Measurements from ENCODE around the gene WDR6.

The WDR6 gene

DNA sequence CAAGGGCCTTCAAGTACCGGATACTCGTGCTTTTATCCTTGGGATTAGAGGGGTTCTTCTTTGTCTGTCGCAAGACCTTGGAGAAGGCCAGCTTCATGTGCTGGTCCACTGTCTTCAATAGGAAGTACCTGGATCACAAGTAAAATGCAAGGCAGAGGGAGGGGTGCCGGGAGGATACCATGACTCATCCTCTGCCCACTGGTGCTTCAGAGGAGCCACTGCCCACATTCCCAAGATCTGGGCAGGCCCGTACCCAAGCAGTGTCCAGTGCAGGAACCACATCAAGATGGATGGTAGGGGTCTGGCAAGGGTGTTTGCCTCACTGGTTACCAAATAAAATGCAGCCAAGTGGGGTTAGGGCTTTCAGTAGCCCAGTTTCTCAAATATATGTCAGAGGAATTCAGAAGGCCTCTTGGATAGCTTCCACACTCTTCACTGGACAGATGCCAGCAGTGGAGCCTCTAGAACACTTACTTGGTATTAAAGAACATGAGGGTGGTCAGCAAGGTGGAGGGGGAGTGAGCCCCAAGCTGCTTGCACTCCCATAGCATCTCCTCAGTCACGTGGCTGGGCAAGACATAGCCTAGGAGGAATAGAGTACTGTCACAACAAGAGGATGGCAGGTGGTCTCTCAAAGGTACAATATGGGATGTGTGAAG, 25.6 kb downstream of the WDR6 start:
- ChIA-PET CTCF (no interaction called here), POLR2A (interaction anchor here (2.1 to 3.3 kb wide), 3 partner anchors 12 to 61 kb away, joined by 6 to 19 read pairs (median 14); partner anchors contain the start of genes NDUFAF3, QRICH1 and WDR6)
- TF ChIP-seq ZNF384 (IDR thresholded peaks at IDR 0.05) (no peak), FOXM1 (IDR thresholded peaks at IDR 0.05; ENCODE audit: borderline replicate concordance) (no peak), NFRKB (IDR thresholded peaks at IDR 0.05) (no peak), CTBP1 (IDR thresholded peaks at IDR 0.05; ENCODE audit: borderline replicate concordance) (no peak), ARNT (IDR thresholded peaks at IDR 0.05) (no peak), ELF4 (IDR thresholded peaks at IDR 0.05) (no peak), SUZ12 (IDR thresholded peaks at IDR 0.05) (no peak)
- TF ChIP-seq, protein P1, sequence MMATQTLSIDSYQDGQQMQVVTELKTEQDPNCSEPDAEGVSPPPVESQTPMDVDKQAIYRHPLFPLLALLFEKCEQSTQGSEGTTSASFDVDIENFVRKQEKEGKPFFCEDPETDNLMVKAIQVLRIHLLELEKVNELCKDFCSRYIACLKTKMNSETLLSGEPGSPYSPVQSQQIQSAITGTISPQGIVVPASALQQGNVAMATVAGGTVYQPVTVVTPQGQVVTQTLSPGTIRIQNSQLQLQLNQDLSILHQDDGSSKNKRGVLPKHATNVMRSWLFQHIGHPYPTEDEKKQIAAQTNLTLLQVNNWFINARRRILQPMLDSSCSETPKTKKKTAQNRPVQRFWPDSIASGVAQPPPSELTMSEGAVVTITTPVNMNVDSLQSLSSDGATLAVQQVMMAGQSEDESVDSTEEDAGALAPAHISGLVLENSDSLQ (IDR thresholded peaks at IDR 0.05) = no peak
- DNase-seq (ENCODE audit: extremely low spot score) = no peak

DNA sequence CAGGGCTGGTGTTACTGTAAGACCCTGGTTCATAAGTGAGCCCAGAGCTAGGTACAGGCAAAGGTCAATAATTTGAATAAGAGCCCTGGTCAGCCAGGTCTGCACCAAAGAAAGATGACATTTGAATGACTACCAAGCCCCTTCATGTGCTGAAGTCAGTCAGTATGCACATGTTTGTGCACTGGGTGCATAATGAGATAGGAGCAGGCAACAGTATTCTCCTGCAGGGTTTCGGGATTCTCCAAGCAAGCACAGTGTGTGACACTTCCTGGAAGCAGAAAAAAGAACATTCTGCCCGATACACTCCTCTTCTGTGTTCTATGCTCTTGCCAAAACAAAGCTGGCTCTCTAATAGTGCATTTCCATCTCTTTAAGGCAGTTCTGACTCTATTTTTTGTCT, 27.5 kb downstream of the WDR6 start:
- CTCF ChIA-PET = no interaction called here
- no peak for DNase-seq (ENCODE audit: extremely low spot score)
- POLR2A ChIA-PET = interaction anchor here (1.4 kb wide), 1 partner anchor 11 kb away, joined by 5 read pairs; no protein-coding TSS in a partner anchor
- TF ChIP-seq TARDBP (IDR thresholded peaks at IDR 0.05) (no peak), FOXM1 (IDR thresholded peaks at IDR 0.05; ENCODE audit: borderline replicate concordance) (no peak), CTBP1 (IDR thresholded peaks at IDR 0.05; ENCODE audit: borderline replicate concordance) (no peak), ARNT (IDR thresholded peaks at IDR 0.05) (no peak), HDGF (IDR thresholded peaks at IDR 0.05; ENCODE audit: borderline replicate concordance) (no peak), BHLHE40 (IDR thresholded peaks at IDR 0.05; ENCODE audit: borderline replicate concordance) (no peak), NFRKB (IDR thresholded peaks at IDR 0.05) (no peak), ELF4 (IDR thresholded peaks at IDR 0.05) (no peak), FOXA1 (IDR thresholded peaks at IDR 0.05) (no peak), ZNF384 (IDR thresholded peaks at IDR 0.05) (no peak), SUZ12 (IDR thresholded peaks at IDR 0.05) (no peak), SP1 (IDR thresholded peaks at IDR 0.05) (no peak)
- TF ChIP-seq, protein P1 (IDR thresholded peaks at IDR 0.05) = no peak

DNA sequence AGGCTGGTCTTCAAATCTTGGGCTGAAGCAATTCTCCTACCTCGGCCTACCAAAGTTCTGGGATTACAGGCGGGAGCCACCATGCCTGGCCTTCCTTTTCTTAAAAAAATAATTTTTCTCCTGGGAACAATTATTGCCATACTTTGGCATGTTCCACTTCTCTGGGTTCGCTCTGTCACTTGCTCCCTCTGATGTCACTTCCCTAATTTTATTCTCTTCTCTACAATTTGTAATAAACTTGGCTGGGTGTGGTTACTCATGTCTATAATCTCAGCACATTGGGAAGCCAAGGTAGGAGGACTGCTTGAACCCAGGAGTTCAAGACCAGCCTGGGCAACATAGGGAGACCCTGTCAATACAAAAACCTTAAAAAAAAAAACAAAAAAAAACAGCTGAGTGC, 28.1 kb downstream of the WDR6 start:
- POLR2A ChIA-PET = interaction anchor here (1.4 kb wide), 1 partner anchor 11 kb away, joined by 5 read pairs; no protein-coding TSS in a partner anchor

DNA sequence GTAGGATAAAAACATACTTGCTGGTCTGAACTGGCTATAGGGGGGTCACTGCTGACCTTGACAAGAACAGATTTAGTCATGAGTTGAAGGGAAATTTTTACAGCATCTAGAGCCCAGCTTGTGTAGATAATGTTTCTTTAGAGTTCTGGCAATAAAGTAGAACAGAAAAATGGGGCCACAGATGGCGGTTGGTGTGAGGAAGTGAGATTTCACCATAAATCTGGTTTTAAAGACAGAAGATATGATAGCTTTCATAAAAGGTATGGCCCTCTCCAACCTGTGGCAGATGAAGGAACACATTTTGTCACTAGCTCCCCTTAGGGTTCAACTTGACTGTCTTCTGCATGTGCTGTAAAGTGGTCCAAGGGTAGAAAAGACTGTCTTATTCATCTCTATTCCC, 46.4 kb downstream of the WDR6 start:
- DNase-seq (ENCODE audit: extremely low spot score) = no peak
- TF ChIP-seq HDGF (IDR thresholded peaks at IDR 0.05; ENCODE audit: borderline replicate concordance) (no peak), LEF1 (IDR thresholded peaks at IDR 0.05; ENCODE audit: borderline replicate concordance) (no peak), L3MBTL2 (conservative IDR thresholded peaks at IDR 0.05) (no peak), ELF4 (IDR thresholded peaks at IDR 0.05) (no peak)
- POLR2A ChIA-PET = interaction anchor here (2.6 kb wide), 1 partner anchor 24 kb away, joined by 7 read pairs; no protein-coding TSS in a partner anchor
- CTCF ChIA-PET = no interaction called here

More for the DNA sequence above, 28.1 kb downstream of the WDR6 start:
- no peak for DNase-seq (ENCODE audit: extremely low spot score)
- TF ChIP-seq LEF1 (IDR thresholded peaks at IDR 0.05; ENCODE audit: borderline replicate concordance) (no peak), FOXK2 (IDR thresholded peaks at IDR 0.05) (no peak), L3MBTL2 (conservative IDR thresholded peaks at IDR 0.05) (no peak), NFRKB (IDR thresholded peaks at IDR 0.05) (no peak), CTBP1 (IDR thresholded peaks at IDR 0.05; ENCODE audit: borderline replicate concordance) (no peak), TARDBP (IDR thresholded peaks at IDR 0.05) (no peak), ZNF384 (IDR thresholded peaks at IDR 0.05) (no peak), SUZ12 (IDR thresholded peaks at IDR 0.05) (no peak), ELF4 (IDR thresholded peaks at IDR 0.05) (no peak), FOXM1 (IDR thresholded peaks at IDR 0.05; ENCODE audit: borderline replicate concordance) (no peak), FOXA1 (IDR thresholded peaks at IDR 0.05) (no peak), SP1 (IDR thresholded peaks at IDR 0.05) (no peak), BHLHE40 (IDR thresholded peaks at IDR 0.05; ENCODE audit: borderline replicate concordance) (no peak), HDGF (IDR thresholded peaks at IDR 0.05; ENCODE audit: borderline replicate concordance) (no peak), ARNT (IDR thresholded peaks at IDR 0.05) (no peak)
- TF ChIP-seq, protein P1 (IDR thresholded peaks at IDR 0.05) = no peak
- CTCF ChIA-PET = no interaction called here

DNA sequence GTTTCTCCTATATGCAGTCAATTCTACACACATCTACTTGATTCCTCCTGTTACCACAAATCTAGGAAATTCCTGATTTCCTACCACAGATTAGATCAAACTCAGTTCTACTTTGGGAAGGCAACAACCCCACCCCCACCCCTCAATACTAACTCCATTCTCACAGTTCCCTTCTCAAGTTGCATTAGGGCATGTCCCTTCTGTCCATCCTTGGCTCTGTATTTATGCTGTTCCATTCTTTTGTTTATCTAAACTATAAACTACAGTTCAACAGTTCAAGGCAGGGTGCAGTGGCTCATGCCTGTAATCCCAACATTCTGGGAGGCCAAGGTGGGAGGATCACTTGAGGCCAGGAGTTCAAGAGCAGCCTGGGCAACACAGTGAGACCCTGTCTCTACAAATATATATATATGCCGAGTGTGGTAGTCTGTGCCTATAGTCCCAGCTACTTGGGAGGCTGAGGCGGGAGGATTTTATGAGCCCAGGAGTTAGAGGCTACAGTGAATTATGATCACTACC, 47.2 kb downstream of the WDR6 start:
- POLR2A ChIA-PET = interaction anchor here (1.1 to 2.6 kb wide), 2 partner anchors 11 to 25 kb away, joined by 3 to 7 read pairs; no protein-coding TSS in a partner anchor

More for the DNA sequence above, 47.2 kb downstream of the WDR6 start:
- TF ChIP-seq SUZ12 (IDR thresholded peaks at IDR 0.05) (no peak), FOXA1 (IDR thresholded peaks at IDR 0.05) (no peak), LEF1 (IDR thresholded peaks at IDR 0.05; ENCODE audit: borderline replicate concordance) (no peak), L3MBTL2 (conservative IDR thresholded peaks at IDR 0.05) (no peak), TARDBP (IDR thresholded peaks at IDR 0.05) (no peak), ZNF384 (IDR thresholded peaks at IDR 0.05) (no peak)
- TF ChIP-seq, protein P1 (IDR thresholded peaks at IDR 0.05) = no peak
- no peak for DNase-seq (ENCODE audit: extremely low spot score)
- CTCF ChIA-PET = no interaction called here

All from HEK293T (cell line).